Measurements from ENCODE around the gene TBC1D16.
"Not testable (repeated sequence)": the region's sequence is repeated elsewhere in the genome, so short reads cannot be mapped to it uniquely, and the experiment has no call there.

Gene TBC1D16

GRCh38 chr17:80002690-80003490 is 32.8 kb downstream of the TBC1D16 start:
- DNase-seq: no peak

DNA sequence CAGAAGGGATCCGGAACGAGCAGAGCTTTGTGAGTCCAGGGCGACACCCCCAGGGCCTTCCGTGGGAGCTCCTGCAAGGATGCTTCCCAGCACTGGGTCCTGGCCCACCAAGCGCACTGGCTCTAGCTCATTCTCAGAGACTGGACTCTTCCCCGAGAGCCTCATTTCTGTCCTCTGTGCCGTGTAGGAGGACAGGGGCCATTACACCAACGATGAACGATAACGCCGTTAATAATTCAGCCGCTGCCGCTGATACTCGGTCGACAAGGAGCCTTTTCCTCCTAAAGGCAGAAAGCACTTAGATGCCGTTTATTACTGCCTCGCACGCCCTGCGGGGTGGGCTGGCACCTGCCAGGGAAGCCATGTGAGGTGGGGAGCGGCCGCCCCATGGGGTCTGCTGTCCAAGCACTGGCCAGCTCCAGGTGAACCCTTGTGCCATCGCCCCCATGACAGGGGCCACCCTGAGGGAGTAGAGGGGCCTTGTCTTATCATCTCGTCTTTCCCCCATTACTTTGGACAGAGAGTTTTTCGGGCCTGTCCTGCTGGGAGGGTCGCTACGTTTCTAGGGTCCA is 33.5 kb downstream of the TBC1D16 start:
- no peak for DNase-seq

- no peak for DNase-seq
Measured at GRCh38 chr17:80000981-80001775, 34.5 kb downstream of the TBC1D16 start.

- no peak for DNase-seq
Measured at GRCh38 chr17:80000136-80000535, 35.5 kb downstream of the TBC1D16 start.

- DNase-seq: peak; percentile 95
Measured at GRCh38 chr17:79997011-79997660, 38.5 kb downstream of the TBC1D16 start.

- no peak for DNase-seq
Measured at GRCh38 chr17:79996291-79996690, 39.4 kb downstream of the TBC1D16 start.

DNA sequence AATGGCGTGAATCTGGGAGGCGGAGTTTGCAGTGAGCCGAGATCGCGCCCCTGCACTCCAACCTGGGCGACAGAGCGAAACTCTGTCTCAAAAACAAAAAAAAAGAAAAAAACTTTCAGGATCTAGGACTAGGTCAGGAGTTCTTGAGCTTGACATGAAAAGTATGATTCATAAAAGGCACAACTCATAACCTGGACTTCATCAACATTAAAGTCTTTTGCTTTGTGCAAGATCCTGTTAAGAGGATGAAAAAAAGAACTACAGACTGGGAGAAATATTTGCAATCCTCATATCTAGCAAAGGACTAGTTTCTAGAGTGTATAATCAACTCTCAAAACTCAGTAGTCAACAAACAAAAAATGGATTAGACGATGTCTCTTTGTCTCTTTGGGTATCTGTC is 40.0 kb downstream of the TBC1D16 start:
- no peak for DNase-seq

- DNase-seq: no peak
Measured at GRCh38 chr17:79994602-79995001, 41.1 kb downstream of the TBC1D16 start.

- not testable (repeated sequence) for DNase-seq
Measured at GRCh38 chr17:79994228-79994569, 41.5 kb downstream of the TBC1D16 start.

GRCh38 chr17:79993390-79994227 is 42.1 kb downstream of the TBC1D16 start:
- DNase-seq: no peak

GRCh38 chr17:79992649-79993389 is 42.9 kb downstream of the TBC1D16 start:
- no peak for DNase-seq

DNA sequence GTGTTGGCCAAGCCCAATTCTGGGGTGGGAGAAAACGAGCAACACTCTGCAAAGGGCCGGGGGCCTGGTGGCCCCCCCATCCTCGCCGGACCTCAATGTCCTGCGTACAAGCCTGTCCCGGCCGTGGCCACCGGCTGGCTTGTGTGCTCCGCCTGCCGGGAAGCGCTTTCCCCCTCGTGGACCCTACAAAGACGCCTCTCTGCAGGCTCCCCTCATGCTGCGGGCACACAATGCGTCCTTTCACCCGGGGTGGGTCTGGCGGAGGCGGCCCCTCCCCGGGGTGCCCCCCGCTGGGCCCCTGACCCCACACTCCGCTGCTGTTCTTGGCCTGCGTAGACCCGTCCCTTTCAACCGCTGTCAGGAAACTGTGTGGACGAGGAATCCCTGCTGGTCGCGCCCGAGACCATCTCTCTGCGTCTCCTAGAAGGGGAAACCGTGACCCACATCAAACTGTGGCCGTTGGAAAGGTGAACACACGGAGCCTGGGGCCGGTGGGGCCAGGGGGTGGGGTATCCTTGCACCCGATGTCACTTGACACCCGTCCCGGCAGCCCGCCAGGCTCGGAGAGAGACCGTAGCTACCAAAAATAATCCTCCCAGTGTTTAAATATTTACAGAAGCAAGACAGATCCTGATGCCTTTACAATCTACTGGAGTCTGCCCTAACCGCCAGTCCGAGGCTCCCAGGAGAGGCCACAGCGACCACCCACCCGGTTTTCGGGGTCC is 43.6 kb downstream of the TBC1D16 start:
- DNase-seq: no peak

DNA sequence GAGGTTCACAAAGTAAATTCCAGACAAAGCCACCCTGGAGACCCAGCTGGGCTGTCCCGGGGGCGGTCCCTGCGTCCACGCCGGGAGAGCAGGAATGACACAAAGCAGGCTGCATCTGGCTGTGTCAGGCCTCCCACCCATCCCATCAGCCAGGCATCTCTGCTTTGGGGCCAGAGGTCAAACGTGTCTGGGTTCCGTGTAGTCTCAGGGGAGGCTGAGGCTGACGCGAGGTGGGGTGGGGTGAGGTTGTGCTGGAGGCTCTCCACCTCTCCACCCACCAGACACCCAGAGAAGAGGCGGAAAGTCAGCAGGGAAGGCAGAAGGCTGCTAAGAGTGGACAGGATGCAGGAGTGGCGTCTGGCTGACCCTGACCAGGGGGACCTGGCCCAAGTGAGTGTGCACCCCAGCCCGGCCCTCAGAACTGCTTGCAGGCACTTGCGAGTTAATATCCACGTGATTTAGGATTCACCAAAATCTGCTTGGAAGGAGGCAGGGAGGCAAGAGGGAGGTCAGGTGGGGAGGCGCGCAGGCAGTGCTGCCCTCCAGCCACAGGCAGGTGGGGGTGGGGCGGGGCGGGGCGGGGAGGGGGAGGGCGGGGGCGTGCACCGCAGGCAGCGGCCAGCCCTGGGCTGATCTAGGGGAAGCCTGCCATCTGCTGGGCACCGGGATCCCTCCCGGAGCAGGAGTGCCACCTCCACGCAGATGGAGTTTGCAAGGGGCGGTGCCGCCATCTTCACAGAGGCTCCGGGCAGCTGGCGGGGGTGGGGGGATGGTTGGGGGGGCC is 44.3 kb downstream of the TBC1D16 start:
- peak; percentile 75 for DNase-seq

- no peak for DNase-seq
Measured at GRCh38 chr17:79990704-79991103, 45.0 kb downstream of the TBC1D16 start.

- no peak for DNase-seq
Measured at GRCh38 chr17:79990051-79990592, 45.5 kb downstream of the TBC1D16 start.

DNA sequence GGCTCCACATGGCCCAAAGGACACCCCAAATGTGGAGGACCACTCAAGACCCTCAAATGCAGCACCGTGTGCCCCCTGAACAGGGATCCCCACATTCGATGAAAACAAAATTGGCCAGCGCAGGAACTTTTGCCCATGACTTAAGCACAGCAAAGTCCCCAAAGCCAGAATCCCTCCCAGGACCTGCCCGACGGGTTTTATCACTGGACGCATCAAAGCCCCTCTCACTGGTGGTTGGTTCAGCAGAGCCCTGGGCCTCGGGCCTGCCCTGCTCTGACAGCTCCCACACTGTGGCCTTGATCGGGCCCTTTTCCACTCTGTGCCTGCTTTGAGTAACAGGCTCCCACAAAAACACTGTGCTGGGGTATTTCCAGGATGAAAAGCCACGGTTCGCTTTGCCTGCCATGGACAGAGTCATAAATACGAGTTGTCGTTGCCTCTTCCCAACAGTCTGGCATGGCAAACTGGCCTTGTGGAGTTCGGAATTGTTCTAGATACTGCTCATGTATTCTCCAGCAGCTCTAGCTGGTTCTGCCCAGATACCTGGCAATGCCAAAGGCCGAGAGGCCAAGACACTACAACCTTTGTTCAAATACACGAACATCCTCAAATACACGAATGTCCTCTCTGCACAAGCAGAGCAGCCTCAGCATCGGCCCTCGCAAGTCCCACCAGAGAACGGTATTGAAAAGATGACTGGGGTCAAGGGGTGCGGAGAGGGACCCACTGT is 46.4 kb downstream of the TBC1D16 start:
- no peak for DNase-seq

DNA sequence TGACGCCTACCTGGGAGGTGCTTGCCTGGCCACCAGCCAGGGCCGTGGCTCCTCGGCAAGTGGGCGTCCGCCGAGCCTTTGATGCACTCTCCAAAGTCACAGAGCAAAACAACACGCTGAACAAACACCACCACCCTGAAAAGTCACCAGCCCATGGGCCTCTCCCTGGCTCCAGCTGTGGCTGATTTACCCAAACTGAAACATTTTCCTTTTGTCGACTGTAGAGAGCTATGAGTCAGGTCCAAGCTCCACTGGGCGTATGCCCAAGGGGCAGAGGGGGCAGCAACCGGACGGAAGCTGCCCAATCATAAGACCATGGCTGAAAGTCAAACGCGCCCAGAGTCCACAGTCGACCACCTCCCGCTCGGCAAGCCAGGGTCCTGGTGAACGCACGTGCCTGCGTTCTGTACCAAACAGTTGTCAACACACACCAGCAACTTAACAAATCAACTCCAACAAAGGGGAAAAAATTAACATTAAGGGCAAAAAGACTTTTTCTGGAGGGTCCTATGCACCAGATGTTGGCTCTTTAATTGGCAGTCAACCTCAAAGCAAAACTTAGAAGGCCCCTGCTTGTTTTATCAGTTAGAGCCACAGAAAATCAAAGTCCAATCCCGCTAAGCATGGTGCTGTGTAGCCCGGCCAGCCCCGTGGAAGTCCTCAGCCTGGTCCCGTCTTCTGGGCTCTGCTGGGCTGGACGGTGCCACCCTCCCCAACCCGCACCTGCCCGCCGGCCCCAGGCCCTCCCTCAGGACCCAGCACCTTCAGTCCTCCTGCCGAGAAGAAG is 47.3 kb downstream of the TBC1D16 start:
- DNase-seq: no peak

- DNase-seq: no peak
Measured at GRCh38 chr17:79987935-79988184, 47.8 kb downstream of the TBC1D16 start.

All from central memory CD4-positive, alpha-beta T cell (primary cell).